Epidermal melanocyte (primary cell): Measurements from ENCODE around the gene SMC6.

Source experiments
- DNase-seq: peaks from one replicate; pipeline ENCODE4 v3.0.0; 2011; ENCODE audit warnings: low spot score; ENCODE audit not compliant: insufficient read length

Gene SMC6

GRCh38 chr2:17763641-17764333, 10.2 kb upstream of the SMC6 start:
- no peak for DNase-seq

GRCh38 chr2:17762451-17762850, 8.8 kb upstream of the SMC6 start:
- DNase-seq = no peak

- no peak for DNase-seq
Measured at GRCh38 chr2:17759805-17760204, 6.2 kb upstream of the SMC6 start.

- no peak for DNase-seq
Measured at GRCh38 chr2:17758118-17758517, 4.5 kb upstream of the SMC6 start.

GRCh38 chr2:17757321-17757720, 3.7 kb upstream of the SMC6 start:
- DNase-seq = no peak

- DNase-seq = no peak
Measured at GRCh38 chr2:17756668-17757067, 3.1 kb upstream of the SMC6 start.

GRCh38 chr2:17754773-17755425, 1.3 kb upstream of the SMC6 start:
- no peak for DNase-seq

- no peak for DNase-seq
Measured at GRCh38 chr2:17752892-17753802, 463 bp downstream of the SMC6 start.

GRCh38 chr2:17752246-17752645, 1.4 kb downstream of the SMC6 start:
- no peak for DNase-seq

GRCh38 chr2:17749753-17750438, 3.7 kb downstream of the SMC6 start:
- DNase-seq = no peak

GRCh38 chr2:17748745-17749144, 4.9 kb downstream of the SMC6 start:
- no peak for DNase-seq

- DNase-seq = no peak
Measured at GRCh38 chr2:17747684-17748452, 5.7 kb downstream of the SMC6 start.

GRCh38 chr2:17740203-17740602, 13.4 kb downstream of the SMC6 start:
- DNase-seq = no peak

- DNase-seq = no peak
Measured at GRCh38 chr2:17736989-17737388, 16.6 kb downstream of the SMC6 start.

GRCh38 chr2:17735864-17736263, 17.7 kb downstream of the SMC6 start:
- DNase-seq = no peak

GRCh38 chr2:17733599-17733998, 20.0 kb downstream of the SMC6 start:
- no peak for DNase-seq

- DNase-seq = no peak
Measured at GRCh38 chr2:17729880-17730279, 23.7 kb downstream of the SMC6 start.

- DNase-seq = no peak
Measured at GRCh38 chr2:17728210-17728609, 25.4 kb downstream of the SMC6 start.

- no peak for DNase-seq
Measured at GRCh38 chr2:17719562-17720371, 33.8 kb downstream of the SMC6 start.

GRCh38 chr2:17718689-17719088, 34.9 kb downstream of the SMC6 start:
- DNase-seq = no peak
